ENCODE results near the gene ANKRD45.

The ANKRD45 gene

GRCh38 chr1:173661271-173661670 lies 8.4 kb downstream of the ANKRD45 start:
- TF ChIP-seq REST (IDR thresholded peaks at IDR 0.05; ENCODE audit: insufficient read depth in 1 of 2, low read depth in 2 of 2, low read length in 2 of 2), result no peak
- no peak for TF ChIP-seq TAF1 (IDR thresholded peaks at IDR 0.05; ENCODE audit: borderline replicate concordance, insufficient read depth, low read length)
- no peak for TF ChIP-seq FOXP2 (optimal IDR thresholded peaks at IDR 0.05; ENCODE audit: borderline replicate concordance, extremely low read depth, extremely low read length, insufficient read depth)
- no peak for TF ChIP-seq POLR2AphosphoS5 (IDR thresholded peaks at IDR 0.05; ENCODE audit: low read depth, low read length)
- TF ChIP-seq SIN3A (IDR thresholded peaks at IDR 0.05; ENCODE audit: borderline replicate concordance, insufficient read depth, low read length), result no peak

- no peak for TF ChIP-seq SIN3A (IDR thresholded peaks at IDR 0.05; ENCODE audit: borderline replicate concordance, insufficient read depth, low read length)
These were observed 9.3 kb downstream of the ANKRD45 start for GRCh38 chr1:173660306-173660705.

GRCh38 chr1:173648880-173649605 lies 20.6 kb downstream of the ANKRD45 start:
- TF ChIP-seq TAF1 (IDR thresholded peaks at IDR 0.05; ENCODE audit: borderline replicate concordance, insufficient read depth, low read length) (no peak), SIN3A (IDR thresholded peaks at IDR 0.05; ENCODE audit: borderline replicate concordance, insufficient read depth, low read length) (no peak), REST (IDR thresholded peaks at IDR 0.05; ENCODE audit: insufficient read depth in 1 of 2, low read depth in 2 of 2, low read length in 2 of 2) (no peak), FOXP2 (optimal IDR thresholded peaks at IDR 0.05; ENCODE audit: borderline replicate concordance, extremely low read depth, extremely low read length, insufficient read depth) (no peak), POLR2AphosphoS5 (IDR thresholded peaks at IDR 0.05; ENCODE audit: low read depth, low read length) (no peak)

GRCh38 chr1:173646656-173647055 lies 23.0 kb downstream of the ANKRD45 start:
- TF ChIP-seq TAF1 (IDR thresholded peaks at IDR 0.05; ENCODE audit: borderline replicate concordance, insufficient read depth, low read length), result no peak
- TF ChIP-seq POLR2AphosphoS5 (IDR thresholded peaks at IDR 0.05; ENCODE audit: low read depth, low read length), result no peak
- no peak for TF ChIP-seq FOXP2 (optimal IDR thresholded peaks at IDR 0.05; ENCODE audit: borderline replicate concordance, extremely low read depth, extremely low read length, insufficient read depth)
- TF ChIP-seq REST (IDR thresholded peaks at IDR 0.05; ENCODE audit: insufficient read depth in 1 of 2, low read depth in 2 of 2, low read length in 2 of 2), result no peak
- no peak for TF ChIP-seq SIN3A (IDR thresholded peaks at IDR 0.05; ENCODE audit: borderline replicate concordance, insufficient read depth, low read length)

GRCh38 chr1:173639102-173639501 lies 30.5 kb downstream of the ANKRD45 start:
- no peak for TF ChIP-seq POLR2AphosphoS5 (IDR thresholded peaks at IDR 0.05; ENCODE audit: low read depth, low read length)

GRCh38 chr1:173638043-173639021 lies 31.3 kb downstream of the ANKRD45 start:
- TF ChIP-seq REST (IDR thresholded peaks at IDR 0.05; ENCODE audit: insufficient read depth in 1 of 2, low read depth in 2 of 2, low read length in 2 of 2), result no peak
- no peak for TF ChIP-seq TAF1 (IDR thresholded peaks at IDR 0.05; ENCODE audit: borderline replicate concordance, insufficient read depth, low read length)
- no peak for TF ChIP-seq SIN3A (IDR thresholded peaks at IDR 0.05; ENCODE audit: borderline replicate concordance, insufficient read depth, low read length)
- no peak for TF ChIP-seq POLR2AphosphoS5 (IDR thresholded peaks at IDR 0.05; ENCODE audit: low read depth, low read length)
- TF ChIP-seq FOXP2 (optimal IDR thresholded peaks at IDR 0.05; ENCODE audit: borderline replicate concordance, extremely low read depth, extremely low read length, insufficient read depth), result no peak

All from PFSK-1 (cell line).